ENCODE data around the gene TP53I13. TPM values are rescaled to one million over a fixed set of nuclear protein-coding genes. Genes with fewer than 3 reads are reported as not detected.

Gene TP53I13
- total and polyA plus RNA-seq, 12 donors = 24.0 to 106 (median 34.4) TPM

GRCh38 chr17:29565643-29566472 lies 2.6 kb upstream of the TP53I13 start:
- ATAC-seq = no peak
- intact Hi-C loops (cut with DNase I) = loop anchor here in 1 of 10 donors (10.0 kb wide), 1 partner anchor 421 kb away; no protein-coding TSS in a partner anchor
- 27 to 29% methylated on average over 55 of the region's 55 CpGs for WGBS, 2 donors
- DNase-seq = peak; percentile 6 to 42
- peak in 2 of 9 donors; percentile 5 to 26 for TF ChIP-seq CTCF (IDR thresholded peaks at IDR 0.05)
- no peaks in the 10 kb centered on the region for H3K27me3 ChIP-seq
- no peaks in the 10 kb centered on the region for H3K9me3 ChIP-seq
- H3K27ac ChIP-seq = peak overlapping the region in 7 of 10 donors; percentile 52 to 94 (median 83)
- H3K4me1 ChIP-seq = peaks cover 0 to 63% (median 35%) of the 10 kb centered on the region in 9 donors
- peak overlapping the region; percentile 58 to 92 (median 84) for H3K4me3 ChIP-seq
- peaks cover 0 to 9% (median 0%) of the 10 kb centered on the region in 9 donors for H3K36me3 ChIP-seq

GRCh38 chr17:29566473-29567303 lies 1.8 kb upstream of the TP53I13 start, which contains the start of gene ABHD15:
Gene ABHD15 (minus strand): TSS chr17:29567037. CDS start chr17:29566966, 71 bp downstream.
- peaks cover 0 to 9% (median 0%) of the 10 kb centered on the region in 9 donors for H3K36me3 ChIP-seq
- H3K27me3 ChIP-seq = no peaks in the 10 kb centered on the region
- 2 to 3% methylated on average over 78 to 94 of the region's 94 CpGs for WGBS, 2 donors
- intact Hi-C loops (cut with DNase I) = loop anchor here in 1 of 10 donors (10.0 kb wide), 1 partner anchor 422 kb away; no protein-coding TSS in a partner anchor
- H3K4me3 ChIP-seq = peak within 1 kb of the TSS; percentile 68 to 92 (median 84)
- H3K9me3 ChIP-seq = no peaks in the 10 kb centered on the region
- peak; percentile 47 to 74 for DNase-seq
- ATAC-seq = peak; percentile 3 to 55 (median 30)
- peak within 1 kb of the TSS; percentile 83 to 94 (median 90) for H3K27ac ChIP-seq
- TF ChIP-seq CTCF (IDR thresholded peaks at IDR 0.05) = peak in 1 of 9 donors; percentile 5
- H3K4me1 ChIP-seq = peaks cover 2 to 57% (median 40%) of the 10 kb centered on the region in 9 donors

- ATAC-seq (peak in 4 of 8 donors; percentile 2 to 8 (median 5)), DNase-seq (no peak)
- Histone ChIP-seq H3K27me3 (no peaks in the 10 kb centered on the region), H3K4me1 (peaks cover 7 to 57% (median 40%) of the 10 kb centered on the region in 9 donors), H3K27ac (peak overlapping the region; percentile 1 to 94 (median 90)), H3K9me3 (no peaks in the 10 kb centered on the region), H3K36me3 (peaks cover 0 to 12% (median 0%) of the 10 kb centered on the region in 9 donors), H3K4me3 (peak overlapping the region; percentile 68 to 92 (median 84))
- intact Hi-C loops (cut with DNase I) = loop anchor here in 1 of 10 donors (10.0 kb wide), 1 partner anchor 422 kb away; no protein-coding TSS in a partner anchor
- no peak for TF ChIP-seq CTCF (IDR thresholded peaks at IDR 0.05)
- 0 to 1% methylated on average over 15 to 27 of the region's 27 CpGs for WGBS, 2 donors
Measured at GRCh38 chr17:29567304-29567553, 1.3 kb upstream of the TP53I13 start.

Data from heart right ventricle (tissue), 16 donors.